ENCODE measurements around the gene ZNF574.

The ZNF574 gene

GRCh38 chr19:42054205-42054604 lies 21.8 kb upstream of the ZNF574 start:
- DNase-seq (ENCODE audit: extremely low spot score, insufficient read length, low read depth) (no peak), FAIRE-seq (no peak)

DNA sequence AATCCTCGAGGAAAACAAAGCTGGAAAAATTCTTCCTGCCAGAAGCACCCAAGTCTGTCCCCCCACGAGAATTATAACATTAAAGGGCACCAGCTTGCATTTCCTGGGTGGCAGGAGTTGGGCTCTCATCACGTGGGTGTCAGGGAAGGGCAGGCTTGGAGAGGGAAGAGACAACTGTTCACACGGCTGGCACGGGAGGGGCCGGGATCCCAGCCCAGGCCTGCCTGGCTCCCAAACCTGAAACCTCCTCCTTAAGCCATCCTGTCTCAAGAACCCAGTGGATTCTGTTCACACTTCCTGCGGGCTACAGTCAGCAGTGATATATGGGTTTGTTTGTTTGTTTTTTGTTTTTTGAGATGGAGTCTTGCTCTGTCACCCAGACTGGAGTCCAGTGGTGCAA lies 18.1 kb upstream of the ZNF574 start:
- FAIRE-seq, result no peak
- DNase-seq (ENCODE audit: extremely low spot score, insufficient read length, low read depth), result no peak

DNA sequence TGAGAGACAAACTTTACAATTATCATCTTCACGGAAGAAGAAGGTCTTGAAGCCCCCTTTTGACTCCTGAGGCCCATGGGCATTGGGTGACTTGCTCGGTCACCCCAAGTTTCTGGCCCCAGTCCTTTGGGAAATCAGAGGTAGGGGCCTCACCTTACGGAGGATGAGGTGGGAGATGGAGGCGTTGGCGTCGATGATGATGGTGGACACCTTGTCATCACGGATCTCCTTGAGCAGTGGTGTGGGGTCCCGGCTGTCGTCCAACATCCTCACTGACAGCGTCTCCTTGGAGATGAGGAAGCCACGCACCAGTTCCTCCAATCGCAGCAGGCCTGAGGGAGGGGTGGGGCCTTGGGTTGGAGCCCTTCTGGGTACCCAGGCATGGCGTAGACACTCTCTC lies 16.8 kb upstream of the ZNF574 start:
- DNase-seq (ENCODE audit: extremely low spot score, insufficient read length, low read depth) (no peak), FAIRE-seq (no peak)

- no peak for DNase-seq (ENCODE audit: extremely low spot score, insufficient read length, low read depth)
- FAIRE-seq, result no peak
Observed at GRCh38 chr19:42060117-42060516, 15.8 kb upstream of the ZNF574 start.

GRCh38 chr19:42062381-42062780 lies 13.6 kb upstream of the ZNF574 start:
- no peak for FAIRE-seq

DNA sequence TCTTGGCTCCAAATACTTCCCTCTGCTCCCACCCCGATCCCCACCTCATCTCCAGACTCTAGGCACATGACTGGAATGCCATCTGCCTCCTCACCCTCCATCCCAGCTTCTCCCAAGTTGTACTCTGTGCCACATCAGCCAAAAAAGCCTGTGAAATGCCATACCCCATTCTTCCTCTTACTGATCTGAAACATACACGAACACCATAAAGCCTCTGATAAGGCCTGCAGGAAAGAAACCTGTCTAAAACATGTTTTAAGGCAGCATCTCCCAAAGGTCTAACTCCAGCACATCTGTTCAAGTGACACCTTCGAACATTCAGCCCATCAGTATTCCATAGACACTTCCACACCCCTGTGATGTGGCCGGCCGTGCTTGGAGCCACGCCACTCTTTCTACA lies 11.5 kb upstream of the ZNF574 start:
- FAIRE-seq, result no peak

More at GRCh38 chr19:42062381-42062780, 13.6 kb upstream of the ZNF574 start:
- DNase-seq (ENCODE audit: extremely low spot score, insufficient read length, low read depth), result no peak

DNA sequence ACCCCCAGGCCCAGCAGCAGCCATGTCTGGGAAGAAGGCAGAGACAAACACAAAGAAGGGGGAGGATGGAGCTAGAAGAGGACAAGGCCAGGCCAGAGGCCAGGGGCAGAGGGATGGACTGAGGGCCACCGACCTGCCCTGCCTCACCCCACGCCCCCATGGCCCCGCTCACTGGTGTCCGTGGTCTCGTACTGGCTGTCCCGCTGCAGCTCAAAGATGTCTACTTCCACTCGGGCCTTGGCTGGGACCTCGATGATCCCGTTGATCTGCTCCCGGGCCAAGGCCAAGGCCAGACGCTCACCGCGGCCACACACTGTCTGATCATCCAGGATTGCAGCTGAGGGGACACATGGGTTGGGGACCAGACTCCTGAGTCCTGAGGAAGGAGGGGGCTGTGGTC lies 10.9 kb upstream of the ZNF574 start:
- DNase-seq (ENCODE audit: extremely low spot score, insufficient read length, low read depth) (no peak), FAIRE-seq (no peak)

More for the DNA sequence above, 11.5 kb upstream of the ZNF574 start:
- DNase-seq (ENCODE audit: extremely low spot score, insufficient read length, low read depth), result no peak

DNA sequence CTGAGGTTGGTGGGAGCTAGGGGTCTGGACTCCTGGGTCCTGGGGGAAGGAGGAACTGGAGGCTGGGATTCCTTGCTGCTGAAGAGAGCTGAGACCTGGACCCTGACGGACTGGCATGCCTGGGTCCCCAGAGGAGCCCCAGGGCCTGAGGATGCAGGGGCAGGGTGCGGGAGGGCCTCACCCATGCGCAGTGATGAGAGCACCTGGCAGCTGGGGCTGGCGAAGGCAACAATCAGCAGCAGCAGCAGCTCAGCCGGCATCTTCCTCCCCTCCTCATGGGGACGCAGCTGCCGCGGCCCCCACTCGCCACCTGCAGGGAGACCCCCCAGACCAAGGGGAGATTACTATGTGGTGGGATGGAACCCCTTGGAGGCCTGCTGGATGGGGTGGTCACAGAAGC lies 10.5 kb upstream of the ZNF574 start:
- DNase-seq (ENCODE audit: extremely low spot score, insufficient read length, low read depth) (no peak), FAIRE-seq (no peak)

- FAIRE-seq, result no peak
Observed at GRCh38 chr19:42066075-42066754, 9.8 kb upstream of the ZNF574 start.

DNA sequence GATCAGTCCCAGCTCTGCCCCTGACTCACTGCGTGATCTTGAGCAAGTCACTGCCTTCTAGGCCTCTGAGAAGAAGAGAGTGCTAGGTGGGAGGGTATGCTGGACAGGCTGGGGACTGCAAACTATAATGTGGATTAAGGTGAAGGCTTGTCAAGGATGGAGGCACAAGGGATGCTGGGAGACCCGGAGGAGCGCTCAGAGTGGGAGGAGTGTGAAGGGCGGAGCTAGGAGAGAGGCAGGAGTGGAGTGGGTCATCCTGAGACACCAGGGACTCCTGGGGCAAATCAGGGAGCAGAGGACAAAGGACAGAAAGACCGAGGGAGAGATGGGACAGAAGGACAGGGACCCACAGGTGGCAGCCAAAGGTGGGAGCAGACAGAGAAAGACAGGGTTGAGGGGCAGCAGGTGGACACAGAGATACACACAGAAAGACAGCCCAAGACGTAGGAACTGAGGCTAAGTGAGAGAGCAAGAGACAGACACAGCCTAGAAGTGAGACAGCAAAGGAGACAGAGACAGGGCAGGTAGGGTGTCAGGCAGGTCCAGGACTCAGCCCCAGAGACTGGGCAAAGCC lies 8.6 kb upstream of the ZNF574 start:
- FAIRE-seq, result no peak
- DNase-seq (ENCODE audit: extremely low spot score, insufficient read length, low read depth), result no peak

More at GRCh38 chr19:42066075-42066754, 9.8 kb upstream of the ZNF574 start:
- DNase-seq (ENCODE audit: extremely low spot score, insufficient read length, low read depth), result no peak

- DNase-seq (ENCODE audit: extremely low spot score, insufficient read length, low read depth), result no peak
- FAIRE-seq, result no peak
Observed at GRCh38 chr19:42068361-42068755, 7.6 kb upstream of the ZNF574 start.

DNA sequence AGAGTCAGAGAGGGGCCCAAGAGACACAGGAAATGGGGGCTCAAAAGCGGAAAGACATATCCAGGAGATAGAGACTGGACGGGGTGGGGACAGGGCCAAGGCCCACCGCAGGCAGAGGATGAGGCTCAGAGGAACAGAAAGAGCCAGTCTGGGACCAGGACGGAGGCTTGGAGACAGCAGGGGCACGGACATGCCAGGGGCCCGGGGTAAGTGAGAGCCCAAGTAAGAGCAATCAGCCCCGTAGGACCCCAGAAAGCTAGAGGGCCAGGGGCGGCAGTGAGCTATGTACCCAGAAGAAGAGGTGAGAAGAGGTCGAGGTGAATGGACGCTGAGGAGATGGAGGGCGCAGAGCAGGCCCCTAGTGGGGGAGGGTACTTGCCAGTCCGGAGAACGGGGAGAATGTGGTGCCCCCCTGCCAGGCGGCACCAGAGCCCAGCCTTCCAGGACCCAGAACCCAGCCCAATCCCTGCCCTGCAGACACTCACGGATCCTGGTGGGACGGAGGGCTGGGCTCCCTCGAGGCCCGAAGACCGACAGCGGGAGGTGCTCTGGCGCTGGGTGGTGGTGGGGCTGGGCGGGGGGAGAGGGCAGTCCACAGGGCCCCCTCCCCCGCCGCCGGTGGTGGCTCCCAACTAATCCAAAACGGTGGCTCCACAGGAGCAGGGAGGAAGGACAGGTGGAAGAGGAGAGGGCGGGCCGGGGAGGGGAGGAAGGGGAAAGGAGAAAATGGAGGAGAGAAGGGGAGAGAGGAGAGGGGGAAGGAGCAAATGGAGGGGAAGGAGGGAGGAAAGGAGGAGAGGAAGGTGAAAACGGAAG lies 7.0 kb upstream of the ZNF574 start:
- FAIRE-seq (no peak), DNase-seq (ENCODE audit: extremely low spot score, insufficient read length, low read depth) (no peak)

DNA sequence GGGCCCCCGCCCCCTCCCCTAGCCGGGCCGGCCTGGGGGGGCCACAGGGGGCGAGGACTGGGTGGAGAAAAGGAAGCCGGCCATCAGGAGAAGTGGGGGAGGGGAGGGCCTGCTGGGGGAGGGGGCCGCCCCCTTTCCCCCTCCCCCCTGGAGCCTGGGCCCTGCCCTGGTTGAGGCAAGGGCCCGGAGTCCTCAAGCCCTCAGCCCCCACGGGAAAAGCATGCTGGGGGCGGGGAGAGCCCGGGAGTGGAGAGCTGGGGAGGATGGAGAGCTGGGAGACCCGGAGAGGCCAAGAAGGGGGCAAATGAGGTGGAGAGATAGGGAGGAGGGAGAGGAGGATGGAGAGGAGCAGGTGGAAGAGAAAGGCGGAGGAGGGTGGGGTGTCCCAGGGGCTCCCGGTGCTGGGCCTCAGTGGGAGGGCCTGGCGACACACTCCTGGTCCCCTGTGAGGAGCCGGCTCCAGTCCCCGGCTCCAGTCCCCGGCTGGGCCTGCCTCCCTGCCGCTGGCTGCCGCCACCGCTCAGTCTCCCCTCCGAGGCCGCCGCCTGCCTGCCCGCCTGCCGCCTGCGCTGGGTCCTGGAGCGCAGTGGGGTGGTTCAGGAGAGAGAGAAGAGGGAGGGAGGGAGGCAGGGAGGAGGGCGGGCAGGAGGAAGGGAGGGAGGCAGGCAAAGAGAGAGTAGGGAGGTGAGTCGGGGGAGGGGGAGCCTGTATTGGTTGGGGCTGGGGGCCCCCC lies 6.2 kb upstream of the ZNF574 start, which contains the start of gene GRIK5:
Gene GRIK5 (minus strand): TSS at position 588 of the 733 bp plus-strand sequence. CDS start 4,436 bp downstream, outside the sequence.
- FAIRE-seq (no peak), DNase-seq (ENCODE audit: extremely low spot score, insufficient read length, low read depth) (no peak)

GRCh38 chr19:42071247-42071646 lies 4.7 kb upstream of the ZNF574 start:
- DNase-seq (ENCODE audit: extremely low spot score, insufficient read length, low read depth), result no peak
- no peak for FAIRE-seq

- DNase-seq (ENCODE audit: extremely low spot score, insufficient read length, low read depth) (no peak), FAIRE-seq (no peak)
Observed at GRCh38 chr19:42074513-42075363, 1.2 kb upstream of the ZNF574 start.

- FAIRE-seq (no peak), DNase-seq (ENCODE audit: extremely low spot score, insufficient read length, low read depth) (no peak)
Observed at GRCh38 chr19:42075364-42075615, 676 bp upstream of the ZNF574 start.

GRCh38 chr19:42076380-42076944 lies 496 bp downstream of the ZNF574 start:
- DNase-seq (ENCODE audit: extremely low spot score, insufficient read length, low read depth) (no peak), FAIRE-seq (no peak)

DNA sequence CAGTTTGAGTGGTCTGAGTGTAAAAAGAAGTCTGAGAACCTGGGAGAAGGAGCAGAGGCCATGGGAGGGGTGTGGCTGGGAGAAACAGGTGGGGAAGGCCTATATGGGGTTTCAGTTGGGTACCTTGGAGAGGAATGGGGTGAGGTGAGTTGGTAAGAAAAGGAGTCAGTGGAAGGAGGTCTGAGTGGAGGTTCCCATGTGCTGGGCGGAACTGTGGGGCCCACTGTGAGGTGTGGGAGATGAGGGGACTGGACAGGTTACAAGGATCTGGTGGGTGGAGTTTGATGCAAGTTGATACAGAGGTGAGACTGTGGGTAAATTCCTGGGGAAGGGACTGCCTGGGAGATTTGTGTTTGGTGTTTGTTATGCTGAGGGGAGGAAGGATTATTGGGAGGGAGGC lies 2.1 kb downstream of the ZNF574 start:
- DNase-seq (ENCODE audit: extremely low spot score, insufficient read length, low read depth) (no peak), FAIRE-seq (no peak)

DNA sequence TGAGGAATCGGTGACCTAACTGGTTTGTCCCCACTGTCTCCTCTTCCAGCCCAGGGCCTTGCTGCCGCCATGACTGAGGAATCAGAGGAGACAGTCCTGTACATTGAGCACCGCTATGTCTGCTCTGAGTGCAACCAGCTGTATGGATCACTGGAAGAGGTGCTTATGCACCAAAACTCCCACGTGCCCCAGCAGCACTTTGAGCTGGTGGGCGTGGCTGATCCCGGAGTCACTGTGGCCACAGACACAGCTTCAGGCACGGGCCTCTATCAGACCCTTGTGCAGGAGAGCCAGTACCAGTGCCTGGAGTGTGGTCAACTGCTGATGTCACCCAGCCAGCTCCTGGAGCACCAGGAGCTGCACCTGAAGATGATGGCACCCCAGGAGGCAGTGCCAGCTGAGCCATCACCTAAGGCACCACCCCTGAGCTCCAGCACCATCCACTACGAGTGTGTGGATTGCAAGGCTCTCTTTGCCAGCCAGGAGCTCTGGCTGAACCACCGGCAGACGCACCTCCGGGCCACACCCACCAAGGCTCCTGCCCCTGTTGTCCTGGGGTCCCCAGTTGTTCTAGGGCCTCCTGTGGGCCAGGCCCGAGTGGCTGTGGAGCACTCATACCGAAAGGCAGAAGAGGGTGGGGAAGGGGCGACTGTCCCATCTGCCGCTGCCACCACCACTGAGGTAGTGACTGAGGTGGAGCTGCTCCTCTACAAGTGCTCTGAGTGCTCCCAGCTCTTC lies 2.7 kb downstream of the ZNF574 start:
- DNase-seq (ENCODE audit: extremely low spot score, insufficient read length, low read depth), result no peak
- no peak for FAIRE-seq
